ENCODE measurements around the gene G6PC1.
"Not testable (repeated sequence)": the region's sequence is repeated elsewhere in the genome, so short reads cannot be mapped to it uniquely, and the experiment has no call there.

The G6PC1 gene

GRCh38 chr17:42904110-42904469 lies 3.5 kb downstream of the G6PC1 start:
- DNase-seq, result no peak

GRCh38 chr17:42906772-42907446 lies 6.3 kb downstream of the G6PC1 start:
- no peak for DNase-seq

GRCh38 chr17:42908872-42909700 lies 8.5 kb downstream of the G6PC1 start:
- DNase-seq, result no peak

GRCh38 chr17:42913522-42913921 lies 12.9 kb downstream of the G6PC1 start:
- no peak for DNase-seq

GRCh38 chr17:42913981-42914617 lies 13.5 kb downstream of the G6PC1 start:
- DNase-seq, result no peak

- not testable (repeated sequence) for DNase-seq
Measured at GRCh38 chr17:42915288-42915687, 14.7 kb downstream of the G6PC1 start.

GRCh38 chr17:42916388-42917235 lies 16.0 kb downstream of the G6PC1 start:
- not testable (repeated sequence) for DNase-seq

- DNase-seq, result no peak
Measured at GRCh38 chr17:42917236-42917603, 16.6 kb downstream of the G6PC1 start.

- no peak for DNase-seq
Measured at GRCh38 chr17:42918902-42919521, 18.4 kb downstream of the G6PC1 start.

- DNase-seq, result not testable (repeated sequence)
Measured at GRCh38 chr17:42919522-42920077, 19.0 kb downstream of the G6PC1 start.

- no peak for DNase-seq
Measured at GRCh38 chr17:42920106-42920900, 19.7 kb downstream of the G6PC1 start.

GRCh38 chr17:42920922-42921321 lies 20.3 kb downstream of the G6PC1 start:
- no peak for DNase-seq

GRCh38 chr17:42922294-42922693 lies 21.7 kb downstream of the G6PC1 start:
- DNase-seq, result no peak

- not testable (repeated sequence) for DNase-seq
Measured at GRCh38 chr17:42923472-42923871, 22.9 kb downstream of the G6PC1 start.

- DNase-seq, result no peak
Measured at GRCh38 chr17:42924891-42925290, 24.3 kb downstream of the G6PC1 start.

GRCh38 chr17:42928714-42929496 lies 28.3 kb downstream of the G6PC1 start:
- peak; percentile 82 for DNase-seq

- no peak for DNase-seq
Measured at GRCh38 chr17:42929497-42929844, 28.9 kb downstream of the G6PC1 start.

GRCh38 chr17:42937712-42938596 lies 37.4 kb downstream of the G6PC1 start:
- peak; percentile 88 for DNase-seq

- DNase-seq, result no peak
Measured at GRCh38 chr17:42944211-42944610, 43.6 kb downstream of the G6PC1 start.

GRCh38 chr17:42946812-42947211 lies 46.2 kb downstream of the G6PC1 start:
- no peak for DNase-seq

Measured in islet precursor cell (in vitro differentiated cells).